Activated CD4-positive, alpha-beta T cell treated with anti-CD3 and anti-CD28 coated beads, Interleukin-2, amount 50 U/mL, for 4 hours (primary cell): ENCODE measurements around the gene AIM2.
"Not testable (repeated sequence)": the region's sequence is repeated elsewhere in the genome, so short reads cannot be mapped to it uniquely, and the experiment has no call there.

Source experiments
- DNase-seq, 2 experiments: peaks; one replicate each; pipeline ENCODE4 v3.0.0-alpha.2; 2020

Gene AIM2

GRCh38 chr1:159077120-159077961 is 775 bp upstream of the AIM2 start:
- DNase-seq, result peak; percentile 93 to 95

- no peak for DNase-seq
Observed at GRCh38 chr1:159071970-159072582, 4.5 kb downstream of the AIM2 start.

DNA sequence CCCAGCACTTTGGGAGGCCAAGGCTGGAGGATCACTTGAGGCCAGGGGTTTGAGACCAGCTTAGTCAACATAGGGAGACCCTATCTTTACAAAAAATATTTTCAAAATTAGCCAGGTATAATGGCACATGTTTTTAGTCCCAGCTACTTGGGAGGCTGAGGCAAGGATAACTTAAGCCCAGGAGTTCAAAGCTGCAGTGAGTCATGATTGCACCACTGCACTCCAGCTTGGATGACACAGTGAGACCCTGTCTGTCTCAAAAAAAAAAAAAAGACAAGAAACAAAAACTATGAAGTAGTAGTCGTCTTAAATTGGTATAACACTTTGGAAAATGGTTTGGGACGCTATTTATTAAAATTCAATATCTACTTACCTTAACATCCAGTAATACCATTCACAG is 7.7 kb downstream of the AIM2 start:
- DNase-seq, result no peak

- DNase-seq, result no peak
Observed at GRCh38 chr1:159067699-159068621, 8.6 kb downstream of the AIM2 start.

- DNase-seq, result no peak
Observed at GRCh38 chr1:159066108-159066507, 10.5 kb downstream of the AIM2 start.

DNA sequence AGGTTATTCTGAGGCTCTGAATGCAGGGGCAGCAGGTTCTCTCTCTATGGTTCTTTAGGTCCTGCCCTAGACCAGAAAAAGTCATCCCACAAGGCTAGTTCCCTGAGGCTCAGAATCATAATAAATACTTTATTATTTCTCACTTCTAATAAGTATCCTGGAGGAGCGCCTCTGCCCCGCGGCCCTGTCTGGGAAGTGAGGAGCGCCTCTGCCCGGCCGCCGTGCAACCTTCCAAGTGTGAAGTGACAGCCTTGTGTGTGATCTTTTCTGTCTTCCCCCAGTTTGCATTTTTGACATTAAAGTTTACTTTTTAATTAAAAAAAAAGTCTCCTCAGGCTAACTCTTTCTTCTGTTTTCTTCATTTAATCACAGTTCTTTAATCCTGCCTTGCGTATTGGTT is 11.5 kb downstream of the AIM2 start:
- DNase-seq, result no peak

DNA sequence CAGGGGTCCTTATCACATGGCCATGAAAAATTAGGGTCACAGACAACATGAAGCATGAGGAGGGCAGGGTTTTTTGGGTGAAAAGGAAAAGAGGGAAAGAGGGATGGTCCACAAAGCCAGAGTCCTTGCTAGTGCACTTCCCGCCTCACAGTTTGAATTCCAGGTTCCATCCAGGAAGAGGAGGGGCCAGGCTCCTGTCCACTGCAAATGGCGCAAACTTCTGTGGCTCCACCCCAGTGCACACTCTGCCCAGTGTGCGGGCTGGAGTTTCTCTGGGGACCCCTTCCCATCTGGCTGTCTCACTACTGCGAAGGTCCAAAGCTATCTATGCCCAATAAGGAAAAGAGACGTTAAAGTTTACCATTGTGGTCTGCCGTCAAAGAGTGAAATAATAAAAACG is 17.8 kb downstream of the AIM2 start:
- DNase-seq, result no peak

DNA sequence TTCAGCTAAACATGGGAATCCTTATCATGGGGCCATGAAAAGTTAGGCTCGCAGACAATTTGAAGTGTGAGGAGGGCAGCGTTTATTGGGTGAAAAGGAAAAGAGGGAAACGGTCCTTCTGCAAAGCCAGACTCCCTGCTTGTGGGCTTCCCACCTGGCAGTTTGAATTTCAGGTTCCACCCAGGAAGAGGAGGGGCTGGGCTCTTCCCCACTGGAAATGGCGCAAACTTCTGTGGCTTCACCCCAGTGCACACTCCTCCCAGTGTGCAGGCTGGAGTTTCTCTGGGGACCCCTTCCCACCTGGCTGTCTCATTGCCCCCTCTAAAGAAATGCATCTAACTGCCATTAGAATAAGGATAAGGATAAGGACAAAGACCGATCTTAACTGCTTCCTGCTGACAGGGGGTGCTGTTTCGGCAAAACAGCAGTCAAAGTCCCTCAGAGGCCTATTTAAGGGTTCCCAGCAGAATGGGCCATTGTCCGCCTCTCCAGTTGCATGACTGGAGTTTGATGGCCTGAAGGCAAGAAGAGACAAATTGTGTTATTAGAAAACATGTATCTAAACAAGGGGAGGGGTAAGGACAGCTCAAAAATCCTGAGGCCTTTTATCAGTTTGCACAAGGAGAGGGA is 20.4 kb downstream of the AIM2 start:
- no peak for DNase-seq

GRCh38 chr1:159055181-159055641 is 21.4 kb downstream of the AIM2 start:
- DNase-seq, result no peak

GRCh38 chr1:159054427-159054826 is 22.1 kb downstream of the AIM2 start:
- no peak for DNase-seq

- no peak for DNase-seq
Observed at GRCh38 chr1:159051436-159051835, 25.1 kb downstream of the AIM2 start.

- not testable (repeated sequence) for DNase-seq
Observed at GRCh38 chr1:159046486-159046885, 30.1 kb downstream of the AIM2 start.

GRCh38 chr1:159040893-159041724 is 35.5 kb downstream of the AIM2 start:
- no peak for DNase-seq

DNA sequence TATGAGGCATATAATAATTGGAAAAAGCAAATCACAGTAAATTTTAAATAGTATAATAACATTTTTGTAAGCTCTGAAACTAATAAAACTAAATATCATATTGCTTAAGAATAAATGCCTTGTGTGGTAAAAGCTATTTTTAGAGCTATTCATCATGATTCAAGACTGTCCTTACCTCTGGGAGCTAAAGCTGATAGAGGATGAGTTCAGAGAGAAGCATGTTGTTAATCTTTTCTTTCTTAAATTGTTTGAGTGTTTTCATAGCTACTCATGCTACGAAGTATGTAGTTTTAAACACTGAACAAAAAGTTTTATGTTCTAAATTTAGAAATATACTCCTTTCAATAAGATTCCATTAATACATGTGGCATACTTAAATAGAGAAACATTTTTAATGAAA is 36.4 kb downstream of the AIM2 start:
- no peak for DNase-seq

GRCh38 chr1:159030877-159031447 is 45.6 kb downstream of the AIM2 start:
- no peak for DNase-seq

GRCh38 chr1:159030311-159030710 is 46.3 kb downstream of the AIM2 start:
- DNase-seq, result no peak

DNA sequence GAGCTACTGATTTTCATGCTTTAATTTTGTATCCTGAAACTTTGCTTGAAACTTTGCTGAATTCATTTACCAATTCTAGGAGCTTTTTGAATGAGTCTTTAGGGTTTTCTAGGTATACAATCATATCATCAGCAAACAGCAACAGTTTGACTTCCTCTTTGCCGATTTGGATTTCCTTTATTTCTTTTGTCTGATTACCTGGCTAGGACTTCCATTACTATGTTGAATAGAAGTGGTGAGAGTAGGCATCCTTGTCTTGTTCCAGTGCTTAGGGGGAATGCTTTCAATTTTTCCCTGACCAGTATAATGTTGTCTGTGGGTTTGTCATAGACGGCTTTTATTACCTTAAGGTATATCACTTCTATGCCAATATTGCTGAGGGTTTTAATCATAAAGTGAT is 49.7 kb downstream of the AIM2 start:
- not testable (repeated sequence) for DNase-seq

DNA sequence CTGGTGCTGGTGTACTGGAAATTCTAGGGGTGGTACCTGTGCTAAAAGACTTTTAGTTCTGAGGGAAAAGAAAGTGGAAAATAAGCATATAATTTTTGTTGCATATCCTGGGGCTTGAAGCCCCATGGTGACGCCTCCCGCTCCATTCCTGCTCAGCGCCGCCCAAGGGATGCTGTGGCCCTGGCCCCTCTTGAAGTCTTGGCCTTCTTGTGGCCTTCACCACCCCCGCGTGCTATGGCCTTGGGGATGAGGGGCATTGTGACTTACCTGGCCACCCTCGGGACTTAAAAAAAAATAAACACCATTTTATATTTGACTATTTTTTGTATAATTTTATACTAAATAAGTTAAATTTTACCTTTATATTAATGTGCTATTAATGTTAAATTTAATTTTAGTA is 51.5 kb downstream of the AIM2 start:
- DNase-seq, result no peak

DNA sequence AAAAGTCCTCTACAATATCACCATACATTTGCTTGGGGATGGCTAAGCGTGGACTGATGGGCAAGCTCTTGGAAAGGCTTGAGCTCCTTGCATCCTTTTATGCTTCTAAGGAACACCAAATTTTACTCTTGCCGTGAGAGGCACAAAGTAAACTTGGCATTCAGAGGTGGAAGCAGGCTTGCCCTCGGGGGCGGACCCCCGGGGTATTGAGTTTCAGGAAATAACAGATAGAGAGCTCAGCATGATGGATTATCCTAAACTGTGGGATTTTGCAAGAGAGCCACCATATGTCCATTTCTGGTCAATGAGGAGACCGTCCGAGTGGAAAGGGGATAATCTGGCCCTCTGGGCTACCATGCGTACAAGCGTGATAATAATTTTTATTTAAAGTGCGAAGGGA is 52.8 kb downstream of the AIM2 start:
- no peak for DNase-seq

DNA sequence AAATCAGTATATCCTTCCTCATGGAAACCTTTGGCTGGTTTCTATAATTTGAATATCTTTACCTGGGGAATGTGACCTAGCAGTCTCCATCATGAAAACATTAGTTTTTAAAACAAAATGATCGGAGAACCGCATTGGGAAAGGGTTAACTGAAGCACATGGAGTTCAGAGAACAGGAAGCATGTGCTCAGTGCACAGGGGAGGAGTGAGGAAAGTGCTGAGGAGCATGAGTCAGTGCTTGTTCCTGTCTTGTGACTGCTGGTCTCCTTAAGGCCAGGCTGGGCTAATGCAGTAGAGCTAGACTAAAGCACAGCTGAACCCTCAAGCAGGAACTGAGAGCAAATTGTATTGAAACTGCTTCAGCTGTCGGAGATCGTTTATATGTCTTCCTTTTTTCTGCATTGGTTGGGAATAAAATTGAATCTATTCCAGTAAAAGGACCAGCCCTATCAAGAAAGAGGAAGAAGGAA is 61.1 kb downstream of the AIM2 start:
- peak; percentile 63 to 70 for DNase-seq

- no peak for DNase-seq
Observed at GRCh38 chr1:159014851-159015250, 61.7 kb downstream of the AIM2 start.
